ENCODE data around the gene CACNA1C. TPM values are rescaled to one million over a fixed set of nuclear protein-coding genes. Genes with fewer than 3 reads are reported as not detected.

Gene CACNA1C
- total RNA-seq, 1 experiment from 2014 or later = 1.1 TPM

GRCh38 chr12:2354151-2354991, 301.6 kb downstream of the CACNA1C start:
- no peak overlapping the region for H2BK20ac ChIP-seq (ENCODE audit: low read depth, low read length, poor library complexity, severe bottlenecking)
- H4K91ac ChIP-seq (ENCODE audit: insufficient read length, low read depth, low read length) = no peak overlapping the region
- H3K9me3 ChIP-seq (ENCODE audit: control insufficient read depth, low read depth, low read length) = no peaks in the 10 kb centered on the region
- H3K4me2 ChIP-seq (ENCODE audit: insufficient read depth, insufficient read length, low read length) = no peak overlapping the region
- Mint-ChIP-seq H3K36me3 (ENCODE audit: insufficient read depth in 1 of 3, low read depth in 3 of 3) (no peaks in the 10 kb centered on the region), H3K27ac (no peak overlapping the region), H3K4me3 (no peak overlapping the region; a peak in 1 of 5 replicates), H3K9me3 (no peaks in the 10 kb centered on the region), H3K27me3 (ENCODE audit: low read depth) (peaks cover 6% of the 10 kb centered on the region), H3K4me1 (peaks cover 11 to 16% of the 10 kb centered on the region in 2 experiments)
- TF ChIP-seq, protein P1, sequence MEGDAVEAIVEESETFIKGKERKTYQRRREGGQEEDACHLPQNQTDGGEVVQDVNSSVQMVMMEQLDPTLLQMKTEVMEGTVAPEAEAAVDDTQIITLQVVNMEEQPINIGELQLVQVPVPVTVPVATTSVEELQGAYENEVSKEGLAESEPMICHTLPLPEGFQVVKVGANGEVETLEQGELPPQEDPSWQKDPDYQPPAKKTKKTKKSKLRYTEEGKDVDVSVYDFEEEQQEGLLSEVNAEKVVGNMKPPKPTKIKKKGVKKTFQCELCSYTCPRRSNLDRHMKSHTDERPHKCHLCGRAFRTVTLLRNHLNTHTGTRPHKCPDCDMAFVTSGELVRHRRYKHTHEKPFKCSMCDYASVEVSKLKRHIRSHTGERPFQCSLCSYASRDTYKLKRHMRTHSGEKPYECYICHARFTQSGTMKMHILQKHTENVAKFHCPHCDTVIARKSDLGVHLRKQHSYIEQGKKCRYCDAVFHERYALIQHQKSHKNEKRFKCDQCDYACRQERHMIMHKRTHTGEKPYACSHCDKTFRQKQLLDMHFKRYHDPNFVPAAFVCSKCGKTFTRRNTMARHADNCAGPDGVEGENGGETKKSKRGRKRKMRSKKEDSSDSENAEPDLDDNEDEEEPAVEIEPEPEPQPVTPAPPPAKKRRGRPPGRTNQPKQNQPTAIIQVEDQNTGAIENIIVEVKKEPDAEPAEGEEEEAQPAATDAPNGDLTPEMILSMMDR (conservative IDR thresholded peaks at IDR 0.05) = no peak; the same call in 2 of the 3 replicates
- no peaks in the 10 kb centered on the region for H4K20me1 ChIP-seq (ENCODE audit: control insufficient read depth, insufficient read depth, insufficient read length)
- no peak overlapping the region for H3K56ac ChIP-seq (ENCODE audit: insufficient read length, low read depth, low read length)
- no CpG with 5 or more reads among the region's 19 CpGs for WGBS (ENCODE audit: extremely low coverage, insufficient read length, low lambda C conversion rate)
- no peak overlapping the region for H3K18ac ChIP-seq (ENCODE audit: insufficient read length, low read depth, low read length)
- no peak overlapping the region for H3K27ac ChIP-seq (ENCODE audit: insufficient read length, low read depth, low read length)
- no peak overlapping the region for H4K8ac ChIP-seq (replicated peaks; ENCODE audit: insufficient read length, low read depth, low read length)
- no peak overlapping the region for H3K23ac ChIP-seq (ENCODE audit: insufficient read length, low read depth, low read length)
- H2BK12ac ChIP-seq (ENCODE audit: insufficient read length, low read depth, low read length) = no peak overlapping the region
- H3K4me1 ChIP-seq (ENCODE audit: insufficient read depth, low read length) = no peaks in the 10 kb centered on the region
- H3K79me1 ChIP-seq (ENCODE audit: insufficient read depth, low read depth, low read length, poor library complexity, severe bottlenecking) = no peaks in the 10 kb centered on the region
- no peak overlapping the region for H2AK5ac ChIP-seq (ENCODE audit: insufficient read length, low read length)
- no peaks in the 10 kb centered on the region for H3K27me3 ChIP-seq (ENCODE audit: insufficient read depth, low read length)
- no peak overlapping the region for H2BK15ac ChIP-seq (ENCODE audit: low read depth, low read length)
- H3K23me2 ChIP-seq (ENCODE audit: insufficient read length, low read depth, low read length, poor library complexity, severe bottlenecking) = no peaks in the 10 kb centered on the region
- no peak overlapping the region for H2AFZ ChIP-seq (ENCODE audit: low read length)
- H3K9ac ChIP-seq (ENCODE audit: extremely low read depth, insufficient read length, low read length) = no peak overlapping the region
- H3K79me2 ChIP-seq (ENCODE audit: insufficient read depth, low read length) = no peaks in the 10 kb centered on the region
- no peak for DNase-seq
- no peak overlapping the region for H2BK120ac ChIP-seq (ENCODE audit: low read depth, low read length, poor library complexity, severe bottlenecking)
- no peak overlapping the region for H3K14ac ChIP-seq (ENCODE audit: insufficient read depth, low read length)
- H3T11ph ChIP-seq (ENCODE audit: low read length) = no peak overlapping the region
- H2BK5ac ChIP-seq (ENCODE audit: insufficient read length, low read length) = no peak overlapping the region
- no peak overlapping the region for H4K5ac ChIP-seq (ENCODE audit: insufficient read length, low read depth, low read length)
- H3K4ac ChIP-seq (ENCODE audit: low read depth, low read length) = no peak overlapping the region

Data from H9 (cell line).